ENCODE results near the gene IGFBPL1.
"Not testable (repeated sequence)": the region's sequence is repeated elsewhere in the genome, so short reads cannot be mapped to it uniquely, and the experiment has no call there.

Gene IGFBPL1

GRCh38 chr9:38377336-38378083 is 46.7 kb downstream of the IGFBPL1 start:
- not testable (repeated sequence) for DNase-seq (ENCODE audit: low read depth in 2 of 2)

DNA sequence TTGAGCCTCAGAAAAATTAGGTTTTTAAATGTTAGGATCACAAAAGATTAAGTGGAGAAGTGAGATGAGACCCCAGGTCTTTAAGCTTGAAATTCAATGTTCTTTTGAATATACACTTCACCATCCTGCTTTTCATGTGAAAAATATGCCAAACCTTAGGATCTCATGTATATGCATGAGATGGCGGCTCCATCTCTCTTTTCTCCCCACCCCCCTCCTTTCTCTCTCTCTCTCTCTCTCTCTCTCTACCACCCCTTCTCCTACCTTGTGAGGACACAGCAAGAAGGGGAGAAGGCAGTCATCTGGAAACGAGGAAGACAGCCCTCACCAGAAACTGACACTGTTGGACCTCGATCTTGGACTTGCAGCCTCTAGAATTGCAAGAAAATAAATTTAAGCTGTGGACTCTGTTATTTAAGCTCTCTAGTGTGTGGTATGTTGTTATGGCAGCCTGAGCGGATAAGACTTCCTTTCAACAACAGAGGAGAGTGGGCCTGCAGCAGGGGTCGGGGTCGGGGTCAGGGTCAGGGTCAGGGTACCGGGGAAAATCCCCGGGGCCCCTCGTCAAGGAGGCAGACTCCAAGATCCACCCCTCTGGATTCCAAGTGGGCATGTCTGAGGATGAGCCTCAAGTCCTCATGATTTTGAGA is 48.1 kb downstream of the IGFBPL1 start:
- no peak for DNase-seq (ENCODE audit: low read depth in 2 of 2)

DNA sequence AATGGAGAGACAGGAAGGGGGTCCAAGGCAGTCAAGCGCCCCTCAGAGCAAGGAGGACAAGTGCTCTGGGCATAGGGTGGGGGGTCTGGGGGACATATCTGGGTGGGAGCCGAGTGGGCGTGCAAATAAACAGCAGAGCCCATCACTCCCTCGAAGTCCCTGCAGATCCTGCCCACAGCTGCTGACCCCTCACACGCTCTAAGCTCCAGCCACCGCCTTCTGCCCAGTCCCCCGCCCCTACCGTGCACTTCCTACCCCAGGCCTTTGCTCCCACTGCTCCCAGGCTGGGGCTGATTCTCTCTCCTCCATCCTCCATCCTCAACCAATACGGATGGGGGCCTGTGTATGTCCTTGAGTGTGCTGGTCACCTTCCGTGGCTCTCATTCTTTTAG is 48.7 kb downstream of the IGFBPL1 start:
- no peak for DNase-seq (ENCODE audit: low read depth in 2 of 2)

DNA sequence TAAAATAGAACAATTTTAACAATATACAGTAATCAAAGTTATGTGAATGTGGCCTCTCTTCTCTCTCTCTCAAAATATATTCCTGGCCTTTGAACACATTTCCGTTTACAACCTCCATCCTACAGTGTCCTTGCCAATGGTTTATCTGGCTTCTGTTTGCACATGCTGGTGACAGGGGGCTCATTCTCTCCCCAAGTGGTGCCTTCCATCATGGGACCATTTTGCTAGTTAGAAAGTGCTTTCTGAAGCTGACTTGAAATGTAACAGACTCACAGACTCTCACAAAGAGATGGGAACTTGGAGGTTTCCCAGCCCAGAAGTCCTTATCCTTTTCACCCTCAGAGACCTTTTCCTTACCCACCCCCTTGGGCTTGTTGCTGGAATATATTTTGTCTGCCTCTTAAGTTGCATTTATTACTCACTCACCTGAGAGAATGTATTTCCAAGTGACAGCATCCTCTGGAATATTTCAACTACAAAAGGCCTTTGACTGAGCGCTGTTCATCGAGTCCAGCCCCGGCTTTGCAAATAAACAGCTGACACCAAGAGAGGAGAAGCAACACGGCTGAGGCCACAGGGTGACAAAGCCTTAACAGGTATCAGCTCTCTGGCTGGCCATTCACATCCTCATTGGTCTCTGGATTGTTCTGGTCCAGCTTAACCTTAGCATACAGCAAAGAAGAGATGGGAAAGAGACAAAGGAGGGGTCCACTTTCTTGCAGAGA is 49.2 kb downstream of the IGFBPL1 start:
- DNase-seq (ENCODE audit: low read depth in 2 of 2), result no peak

DNA sequence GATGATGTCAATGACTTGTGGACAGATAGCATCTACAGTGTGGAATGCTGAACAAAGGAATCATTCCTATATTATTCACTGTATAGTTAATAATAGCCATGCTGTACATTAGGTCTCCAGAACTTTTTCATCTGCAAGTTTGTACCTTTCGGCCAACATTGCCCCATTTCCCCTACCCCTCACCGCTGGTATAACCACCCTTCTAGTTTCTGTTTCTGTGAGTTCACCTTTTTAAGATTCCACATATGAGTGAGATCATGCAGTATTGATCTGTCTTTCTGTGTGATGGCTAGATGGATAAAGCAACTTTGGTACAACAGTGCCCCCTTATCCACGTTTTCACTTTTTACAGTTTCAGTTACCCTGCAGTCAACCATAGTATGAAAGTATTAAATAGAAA is 50.6 kb downstream of the IGFBPL1 start:
- DNase-seq (ENCODE audit: low read depth in 2 of 2), result no peak

DNA sequence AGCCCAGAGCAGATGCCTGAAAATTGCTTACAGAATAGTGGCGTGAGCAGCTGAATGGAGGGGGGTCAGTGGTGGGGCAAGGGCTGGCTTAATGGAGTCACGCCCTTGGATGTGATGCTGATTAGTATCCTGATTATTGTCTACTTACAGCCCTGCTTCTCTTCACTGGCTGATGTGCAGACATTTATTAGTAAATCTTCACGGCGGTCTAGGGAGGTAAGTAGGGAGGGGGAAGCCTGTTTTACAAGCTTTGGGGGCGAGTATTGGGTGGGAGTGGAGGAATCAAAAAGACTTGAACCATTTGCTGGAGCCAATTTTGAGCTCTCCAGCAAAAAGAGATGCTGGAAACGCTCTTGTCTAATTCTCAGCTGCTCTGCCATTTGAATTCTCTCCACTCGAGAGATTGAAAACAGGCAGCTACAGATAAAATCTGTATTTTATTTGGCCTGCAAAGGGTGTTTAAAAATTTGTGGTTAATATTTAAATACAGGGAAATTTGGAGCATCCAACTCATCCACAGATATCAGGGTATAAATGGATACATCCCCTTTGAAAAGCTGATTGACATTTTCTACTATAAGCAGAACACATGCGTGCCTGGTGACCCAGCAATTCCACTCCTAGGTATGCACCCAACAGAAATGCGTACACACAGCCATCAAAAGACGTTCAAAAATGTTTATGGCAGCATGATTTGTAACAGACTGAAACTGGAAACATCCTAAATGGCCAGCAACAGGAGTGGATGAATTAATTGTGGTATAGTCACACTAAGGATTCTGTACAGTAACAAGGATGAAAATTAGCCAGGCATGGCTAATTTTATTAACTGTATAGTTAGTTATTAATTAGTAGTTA is 51.3 kb downstream of the IGFBPL1 start:
- DNase-seq (ENCODE audit: low read depth in 2 of 2), result no peak

- DNase-seq (ENCODE audit: low read depth in 2 of 2), result no peak
Observed at GRCh38 chr9:38371495-38371894, 52.8 kb downstream of the IGFBPL1 start.

DNA sequence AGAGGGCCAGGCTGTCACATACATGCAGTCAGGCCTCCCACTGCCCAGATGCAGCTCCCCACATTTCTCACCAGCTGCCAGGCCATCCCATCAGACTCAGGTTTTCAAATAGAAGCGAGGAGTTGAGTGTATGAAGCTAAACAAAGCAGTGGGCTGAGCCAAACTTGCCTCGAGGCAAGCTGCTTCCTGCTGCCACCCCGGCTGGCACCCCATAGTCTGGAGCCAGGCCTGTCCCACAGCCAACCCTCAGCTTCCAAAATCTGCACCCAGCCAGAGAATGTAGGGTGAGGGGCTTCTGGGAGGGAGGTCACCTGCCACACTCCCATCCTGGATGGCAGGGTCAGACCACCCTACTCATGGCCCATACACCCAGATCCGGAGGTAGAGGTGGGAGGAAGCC is 54.1 kb downstream of the IGFBPL1 start:
- no peak for DNase-seq (ENCODE audit: low read depth in 2 of 2)

- DNase-seq (ENCODE audit: low read depth in 2 of 2), result no peak
Observed at GRCh38 chr9:38368731-38369130, 55.5 kb downstream of the IGFBPL1 start.

DNA sequence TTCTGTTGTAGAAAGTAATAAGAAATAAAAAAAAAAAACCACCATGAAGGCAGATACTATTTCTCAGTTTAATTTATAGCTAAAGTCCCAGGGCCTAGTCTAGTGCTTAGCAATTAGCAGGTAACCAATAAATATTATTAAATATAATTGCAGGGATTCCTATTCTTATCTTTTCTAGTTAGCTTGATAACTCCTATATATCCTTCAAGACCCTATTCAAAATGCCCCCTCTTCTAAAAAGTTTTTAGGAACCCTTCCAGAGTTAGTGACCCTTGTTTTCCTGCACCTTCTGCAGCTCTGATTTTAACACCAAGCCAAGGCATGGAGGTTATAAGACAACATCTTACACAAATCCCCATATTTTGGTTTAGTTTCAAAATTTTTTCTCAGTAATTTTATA is 56.4 kb downstream of the IGFBPL1 start:
- no peak for DNase-seq (ENCODE audit: low read depth in 2 of 2)

- DNase-seq (ENCODE audit: low read depth in 2 of 2), result no peak
Observed at GRCh38 chr9:38363589-38363925, 60.7 kb downstream of the IGFBPL1 start.

DNA sequence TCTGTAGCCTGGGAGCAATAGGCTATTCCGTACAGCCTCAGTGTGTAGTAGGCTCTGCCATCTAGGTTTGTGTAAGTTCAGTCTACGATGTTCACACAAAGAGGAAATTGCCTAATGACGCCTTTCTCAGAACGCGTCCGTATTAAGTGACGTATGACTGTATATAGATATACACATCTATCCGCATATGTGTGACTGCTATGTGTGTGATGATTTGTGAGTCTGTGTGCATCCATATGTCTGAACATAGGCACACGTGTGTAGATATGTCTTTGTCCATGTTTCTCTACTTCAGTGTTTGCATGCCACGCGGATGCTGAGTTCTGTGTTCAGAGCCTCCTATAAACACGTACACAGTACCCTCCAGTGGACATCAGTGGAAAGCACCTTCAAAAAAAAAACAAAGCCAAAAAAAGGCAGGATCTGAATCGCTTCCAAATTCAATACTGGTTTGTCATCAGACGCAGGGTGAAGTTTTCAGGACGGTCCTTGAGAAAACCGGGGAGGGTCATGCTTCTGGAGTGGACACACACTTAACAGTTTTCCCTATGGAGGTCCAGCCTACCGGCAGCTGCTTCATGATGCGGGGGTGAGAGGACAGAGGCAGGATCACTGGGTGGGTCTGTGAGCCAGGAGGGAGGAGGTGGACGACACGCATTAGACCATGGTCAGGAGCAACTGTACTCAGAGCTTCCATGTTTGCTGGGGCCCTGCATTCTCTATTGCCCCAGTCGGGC is 61.2 kb downstream of the IGFBPL1 start:
- DNase-seq (ENCODE audit: low read depth in 2 of 2), result no peak

DNA sequence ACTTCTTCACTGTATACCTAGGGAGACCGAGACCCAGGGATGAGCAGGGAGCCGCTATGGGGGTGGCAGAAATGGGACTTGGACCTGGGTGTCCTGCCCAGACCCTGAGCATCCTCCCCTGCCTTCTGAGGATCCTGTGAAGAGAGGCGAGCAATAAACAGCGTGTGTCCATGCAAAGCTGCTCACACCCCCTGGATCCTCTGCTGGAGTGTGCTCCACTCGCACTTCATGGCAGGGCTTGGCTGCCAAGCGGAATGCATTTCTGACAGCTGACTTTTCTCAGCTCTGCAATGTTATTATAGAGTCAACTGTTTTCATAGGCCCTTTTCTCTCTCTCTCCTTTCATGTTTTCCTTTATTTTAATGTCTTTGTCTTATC is 62.8 kb downstream of the IGFBPL1 start:
- DNase-seq (ENCODE audit: low read depth in 2 of 2), result no peak

GRCh38 chr9:38360839-38361472 is 63.3 kb downstream of the IGFBPL1 start:
- no peak for DNase-seq (ENCODE audit: low read depth in 2 of 2)

DNA sequence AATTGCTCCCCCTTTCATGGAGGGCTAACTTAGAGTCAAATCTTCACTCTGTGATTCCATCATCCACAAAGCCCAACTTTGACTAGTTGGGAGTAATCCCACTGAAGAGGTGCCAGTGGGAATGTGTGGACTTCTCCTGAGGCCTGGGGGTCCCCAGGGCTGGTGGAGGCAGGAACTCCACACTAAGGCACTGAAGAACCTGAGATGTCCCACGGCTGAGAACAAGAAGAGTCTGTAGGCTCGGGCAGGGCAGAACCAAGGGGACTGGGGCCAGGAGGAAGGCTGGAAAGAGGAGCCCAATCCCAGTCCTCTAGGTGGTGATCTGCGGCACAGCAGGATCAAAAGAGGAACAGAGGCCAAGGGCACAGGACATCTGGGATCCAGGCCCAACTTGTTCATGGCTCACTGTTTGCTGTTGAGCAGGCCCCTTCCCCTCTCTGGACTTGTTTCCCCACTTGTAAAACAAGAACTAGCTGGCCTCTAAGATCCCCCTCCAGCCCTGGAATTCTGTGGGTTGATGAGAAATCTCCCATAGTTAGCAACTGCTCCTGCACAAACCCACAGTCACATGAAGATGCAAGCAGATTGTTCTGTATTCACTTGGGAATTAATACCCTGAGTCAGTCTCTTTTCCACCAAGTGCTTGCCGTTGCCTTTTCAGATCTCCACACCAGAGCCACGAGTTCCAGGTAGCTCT is 64.4 kb downstream of the IGFBPL1 start:
- no peak for DNase-seq (ENCODE audit: low read depth in 2 of 2)

GRCh38 chr9:38359297-38359653 is 65.0 kb downstream of the IGFBPL1 start:
- DNase-seq (ENCODE audit: low read depth in 2 of 2), result no peak

DNA sequence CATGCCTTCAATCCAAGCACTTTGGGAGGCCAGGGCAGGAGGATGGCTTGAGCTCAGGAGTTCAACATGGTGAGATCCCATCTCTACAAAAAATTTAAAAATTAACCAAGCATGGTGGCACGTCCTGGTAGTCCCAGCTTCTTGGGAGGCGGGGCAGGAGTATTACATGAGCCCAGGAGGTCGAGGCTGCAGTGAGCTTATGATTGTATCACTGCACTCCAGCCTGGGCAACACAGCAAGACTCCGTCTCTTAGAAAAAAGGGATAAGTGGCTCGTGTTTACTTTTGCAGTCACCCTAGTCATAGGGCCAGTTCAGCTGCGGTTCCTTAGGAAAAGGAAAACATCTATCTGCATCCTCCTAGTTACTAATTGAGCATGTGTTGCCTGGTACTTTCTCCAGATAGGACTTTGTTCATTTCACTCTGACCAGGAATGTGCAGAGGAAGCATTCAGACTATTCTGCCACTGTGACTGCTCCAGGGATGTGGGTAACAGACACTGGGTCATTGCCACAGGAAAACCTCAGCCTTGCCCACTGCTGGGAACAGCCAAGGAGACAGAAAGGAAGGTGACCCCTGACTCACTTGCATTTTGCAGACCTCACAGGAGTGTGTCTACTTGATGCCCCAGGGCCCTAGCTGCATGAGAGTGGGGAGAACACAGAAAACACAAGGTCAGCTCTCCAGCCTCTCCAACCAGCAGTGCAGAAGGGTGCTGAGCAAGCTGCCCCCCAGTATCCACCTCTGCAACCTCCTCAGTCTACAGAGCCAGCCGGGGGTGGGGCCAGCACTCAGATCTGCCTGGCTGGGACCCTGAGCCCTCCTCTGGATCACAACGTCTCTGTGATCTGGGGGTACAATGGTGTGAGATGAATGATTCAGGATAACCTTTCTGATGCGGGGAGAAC is 65.6 kb downstream of the IGFBPL1 start:
- no peak for DNase-seq (ENCODE audit: low read depth in 2 of 2)

- no peak for DNase-seq (ENCODE audit: low read depth in 2 of 2)
Observed at GRCh38 chr9:38357350-38358114, 66.7 kb downstream of the IGFBPL1 start.

DNA sequence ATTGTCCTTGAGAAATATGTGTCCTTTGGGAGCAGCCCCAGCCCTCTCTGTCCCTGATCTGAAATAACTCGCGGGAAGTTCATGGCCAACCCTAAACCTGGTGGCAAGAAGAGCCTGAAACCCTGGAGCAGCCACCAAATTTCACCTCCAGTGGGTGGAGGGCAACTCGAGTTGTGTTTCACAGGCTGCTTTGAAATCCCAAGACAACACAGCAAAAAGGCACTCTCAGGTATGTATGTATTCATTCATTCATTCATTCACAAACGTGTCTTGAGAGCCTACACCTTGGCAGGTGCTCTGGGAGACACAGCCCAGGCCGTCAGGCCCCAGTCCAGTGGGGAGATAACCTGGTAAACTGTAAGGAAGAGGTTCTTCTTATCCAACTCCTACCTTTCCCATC is 67.4 kb downstream of the IGFBPL1 start:
- DNase-seq (ENCODE audit: low read depth in 2 of 2), result no peak

Data from stimulated activated CD4-positive, alpha-beta T cell treated with anti-CD3 and anti-CD28 coated beads, Interleukin-4, amount 100 ng/mL, for 48 hours (primary cell).